ENCODE data around the gene ZFP28.

Gene ZFP28

GRCh38 chr19:56596676-56597075 lies 57.9 kb downstream of the ZFP28 start:
- DNase-seq = no peak

GRCh38 chr19:56597696-56598095 lies 58.9 kb downstream of the ZFP28 start:
- no peak for DNase-seq

- no peak for DNase-seq
Observed at GRCh38 chr19:56601375-56601774, 62.6 kb downstream of the ZFP28 start.

DNA sequence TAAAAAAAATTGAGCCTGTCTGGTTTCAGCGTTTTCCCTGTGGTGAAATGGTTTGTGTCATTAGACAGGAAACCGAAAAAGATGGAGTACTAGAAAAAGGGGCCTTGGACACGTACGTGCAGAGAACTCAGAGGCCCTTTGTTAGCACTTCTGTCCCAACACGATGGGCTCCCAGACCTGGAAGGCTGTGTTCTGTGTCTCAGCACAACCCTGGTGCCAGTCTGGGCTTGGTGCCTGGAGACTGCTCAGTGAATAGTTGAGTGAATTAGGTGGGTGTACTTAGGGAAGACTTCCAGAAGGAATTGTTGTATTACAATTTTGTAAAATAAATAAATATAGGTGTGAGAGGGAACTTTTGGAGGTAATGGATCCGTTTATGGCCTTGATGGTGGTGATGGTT lies 65.1 kb downstream of the ZFP28 start:
- no peak for DNase-seq

All from NCI-H446 (cell line).